DND-41 (cell line): Measurements from ENCODE around the gene MRPL44.

Source experiments
- CTCF ChIP-seq: IDR thresholded peaks from 2 replicates; pipeline ENCODE4 v1.5.1; 2012; ENCODE audit warnings: borderline replicate concordance, low read length, moderate library complexity, mild to moderate bottlenecking; ENCODE audit not compliant: poor library complexity, severe bottlenecking; ENCODE audit errors: extremely low read depth
- EZH2 ChIP-seq: IDR thresholded peaks from 3 replicates; pipeline ENCODE4 v1.6.1; 2012; ENCODE audit warnings: borderline replicate concordance, low read depth, mild to moderate bottlenecking, moderate library complexity, low read length, inconsistent platforms; ENCODE audit not compliant: severe bottlenecking

- TF ChIP-seq CTCF (no peak), EZH2 (no peak)
These were observed 48.1 kb upstream of the MRPL44 start for GRCh38 chr2:223909001-223909741.
